Colonic mucosa (tissue), 4 donors: ENCODE data around the gene SLC6A20. TPM values are rescaled to one million over a fixed set of nuclear protein-coding genes. Genes with fewer than 3 reads are reported as not detected.
"Not testable (repeated sequence)": the region's sequence is repeated elsewhere in the genome, so short reads cannot be mapped to it uniquely, and the experiment has no call there.

Experiments used
- DNase-seq: peaks from one replicate; pipeline ENCODE4 v3.0.0-alpha.2; 2020
- H3K27ac ChIP-seq: fragments of 200-600 bp; one replicate; pipeline ENCODE4 v1.8.0; 2021
- H3K27me3 ChIP-seq: fragments of 200-600 bp; one replicate; pipeline ENCODE4 v1.8.0; 2021
- H3K36me3 ChIP-seq: fragments of 200-600 bp; one replicate; pipeline ENCODE4 v1.8.0; 2021
- H3K4me1 ChIP-seq: fragments of 200-600 bp; one replicate; pipeline ENCODE4 v1.8.0; 2021; ENCODE audit warnings: mild to moderate bottlenecking
- H3K4me3 ChIP-seq: fragments of 200-600 bp; one replicate; pipeline ENCODE4 v1.8.0; 2021
- H3K9ac ChIP-seq, 2 donors: one replicate each; pipeline ENCODE4 v1.7.0; 2013; ENCODE audit warnings: control low read depth in 2 of 2, low read depth in 2 of 2, low read length in 2 of 2
- H3K9me3 ChIP-seq: fragments of 200-600 bp; one replicate; pipeline ENCODE4 v1.8.0; 2021
- CTCF ChIP-seq: fragments of 200-600 bp; IDR thresholded peaks from one replicate; pipeline ENCODE4 v1.8.0; 2022; ENCODE audit warnings: antibody characterized with exemption, mild to moderate bottlenecking
- intact Hi-C: fragments of 100-400 bp; cut with DNase I; formaldehyde crosslinking; loops from one replicate; pipeline ENCODE4 v1.14.1; 2022
- total RNA-seq, 2 donors: library from RNA; stranded (reverse); fragmentation: NEBNext Ultra II Directional in 1 of 2; extraction: Animal tissue kit (Norgen Biotek cat#: 25700) in 1 of 2; gene quantifications; one replicate each; pipeline ENCODE4 v1.2.1, GENCODE V29; 2021
- donor health status: healthy.
- donor health status: DM: no; HTN: no; CAD: no.
- donor health status: DM: no; HTN: no; CAD: no.

Gene SLC6A20
- total RNA-seq, 2 donors from 2014 or later: 4.2 to 4.4 TPM

GRCh38 chr3:45749880-45750279 lies 46.5 kb downstream of the SLC6A20 start:
- Histone ChIP-seq H3K9me3 (no peaks in the 10 kb centered on the region), H3K36me3 (no peaks in the 10 kb centered on the region), H3K27me3 (no peaks in the 10 kb centered on the region), H3K4me1 (no peaks in the 10 kb centered on the region), H3K27ac (no peak overlapping the region), H3K4me3 (no peak overlapping the region), H3K9ac (no peak overlapping the region)
- DNase-seq: no peak
- TF ChIP-seq CTCF: no peak
- intact Hi-C loops: no loop called here

DNA sequence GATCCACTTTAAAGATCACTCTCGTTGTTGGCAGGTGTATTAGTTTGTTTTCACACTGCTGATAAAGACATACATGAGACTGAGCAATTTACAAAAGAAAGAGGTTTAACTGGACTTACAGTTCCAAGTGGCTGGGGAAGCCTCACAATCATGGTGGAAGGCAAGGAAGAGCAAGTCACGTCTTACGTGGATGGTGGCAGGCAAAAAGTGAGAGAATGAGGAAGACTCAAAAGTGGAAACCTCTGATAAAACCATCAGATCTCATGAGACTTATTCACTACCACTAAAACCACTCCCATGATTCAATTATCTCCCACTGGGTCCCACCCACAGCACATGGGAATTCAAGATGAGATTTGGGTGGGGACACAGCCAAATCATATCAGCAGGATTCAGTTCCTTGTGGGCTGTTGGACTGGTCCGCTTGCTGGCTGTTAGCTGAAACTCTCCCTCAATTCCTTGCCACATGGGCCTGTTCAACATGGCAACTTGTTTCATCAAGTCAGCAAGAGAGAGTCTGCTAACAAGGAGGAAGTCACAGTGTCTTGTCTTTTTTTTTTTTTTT lies 47.2 kb downstream of the SLC6A20 start:
- H3K4me3 ChIP-seq, H3K4me1 ChIP-seq, intact Hi-C loops, H3K9ac ChIP-seq, H3K27me3 ChIP-seq, H3K9me3 ChIP-seq, DNase-seq, H3K36me3 ChIP-seq, H3K27ac ChIP-seq: not testable (repeated sequence)

DNA sequence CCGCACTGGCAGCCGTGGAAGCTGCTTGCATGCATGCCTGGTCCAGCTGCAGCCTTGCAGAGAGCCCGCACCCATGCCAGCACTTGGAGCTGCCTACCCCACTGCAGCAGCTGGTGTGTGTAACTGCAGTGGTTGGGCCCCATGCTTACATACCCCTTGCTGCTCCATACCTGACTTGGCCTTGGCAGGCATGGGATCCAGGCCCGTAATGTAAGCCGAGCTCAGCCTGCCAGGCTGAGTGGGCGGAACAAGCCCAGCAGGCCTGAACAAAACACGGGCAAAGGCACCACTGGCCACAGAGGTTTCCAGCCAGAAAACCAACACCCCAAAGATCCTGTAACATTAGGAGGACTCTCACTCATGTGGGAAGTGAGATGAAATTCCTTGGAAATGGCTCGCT lies 48.3 kb downstream of the SLC6A20 start:
- H3K9me3 ChIP-seq: no peaks in the 10 kb centered on the region
- no peak overlapping the region for H3K4me3 ChIP-seq
- no peak overlapping the region for H3K27ac ChIP-seq
- H3K4me1 ChIP-seq: no peaks in the 10 kb centered on the region
- no peaks in the 10 kb centered on the region for H3K36me3 ChIP-seq
- intact Hi-C loops: no loop called here
- no peak for DNase-seq
- no peaks in the 10 kb centered on the region for H3K27me3 ChIP-seq
- no peak overlapping the region for H3K9ac ChIP-seq
- no peak for TF ChIP-seq CTCF

DNA sequence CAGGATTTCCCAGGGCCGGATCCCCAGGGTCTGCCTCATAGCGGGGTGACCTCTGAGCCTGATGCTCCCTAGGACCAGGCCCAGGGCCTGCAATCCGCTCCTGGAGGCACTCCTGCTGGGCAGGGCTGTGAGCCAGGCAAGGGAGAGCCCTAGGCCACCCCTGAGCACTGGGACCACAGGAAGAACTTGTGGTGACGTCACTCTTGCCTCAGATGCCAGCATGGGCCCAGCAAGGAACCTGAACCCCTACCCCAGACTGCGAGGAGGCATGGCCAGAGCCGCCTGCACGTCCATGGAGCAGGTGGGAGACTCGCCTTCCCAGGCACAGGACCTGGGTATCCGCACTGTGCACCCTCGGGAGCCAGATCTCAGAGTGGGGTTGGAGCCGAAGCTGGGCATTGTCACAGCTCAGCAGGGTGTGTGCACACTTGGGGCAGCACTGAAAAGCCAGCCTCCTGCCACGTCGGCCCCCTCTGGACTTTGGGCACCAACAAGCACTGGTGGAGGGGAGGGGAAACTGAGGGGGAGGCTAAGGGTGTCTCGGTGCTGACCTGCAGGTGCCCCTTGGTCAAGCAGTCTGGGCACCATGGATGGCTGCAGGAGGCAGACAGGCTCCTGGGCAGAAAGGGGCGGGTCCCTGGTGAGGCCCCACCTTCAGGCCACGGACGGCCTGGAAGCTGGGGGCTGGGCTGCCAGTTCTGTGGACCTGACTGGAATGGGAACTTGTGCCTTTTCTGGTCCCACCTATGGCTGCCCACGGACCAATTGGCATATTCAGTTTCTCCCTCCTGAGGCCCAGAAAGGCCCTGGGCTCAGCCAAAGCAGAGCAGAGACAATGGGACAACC lies 49.3 kb downstream of the SLC6A20 start:
- H3K4me3 ChIP-seq: no peak overlapping the region
- H3K36me3 ChIP-seq: no peaks in the 10 kb centered on the region
- no peak for DNase-seq
- no peaks in the 10 kb centered on the region for H3K27me3 ChIP-seq
- no peak overlapping the region for H3K9ac ChIP-seq
- TF ChIP-seq CTCF: no peak
- no peaks in the 10 kb centered on the region for H3K4me1 ChIP-seq
- intact Hi-C loops: no loop called here
- H3K9me3 ChIP-seq: no peaks in the 10 kb centered on the region
- H3K27ac ChIP-seq: no peak overlapping the region

GRCh38 chr3:45746165-45746776 lies 50.1 kb downstream of the SLC6A20 start:
- DNase-seq: no peak
- Histone ChIP-seq H3K9ac (no peak overlapping the region), H3K27me3 (no peaks in the 10 kb centered on the region), H3K36me3 (no peaks in the 10 kb centered on the region), H3K4me1 (no peaks in the 10 kb centered on the region), H3K4me3 (no peak overlapping the region), H3K27ac (no peak overlapping the region), H3K9me3 (no peaks in the 10 kb centered on the region)
- intact Hi-C loops: no loop called here
- no peak for TF ChIP-seq CTCF
